HepG2 (cell line): Measurements from ENCODE around the gene GRID1. TPM values are rescaled to one million over a fixed set of nuclear protein-coding genes. Genes with fewer than 3 reads are reported as not detected.

Experiments
- CEBPB ChIP-seq: IDR thresholded peaks from 2 replicates; pipeline ENCODE4 v1.6.1; 2011; ENCODE audit warnings: low read depth, low read length, improper control_type of control experiment, borderline replicate concordance
- E2F1 ChIP-seq: sonication (generic); formaldehyde crosslinking; IDR thresholded peaks from 2 replicates; pipeline ENCODE4 v1.5.0; 2020; ENCODE audit warnings: missing genetic modification reagents
- ELF3 ChIP-seq: IDR thresholded peaks from 2 replicates; pipeline ENCODE4 v1.6.1; 2016; ENCODE audit warnings: missing genetic modification reagents, missing compliant biosample characterization
- HNF1B ChIP-seq: sonication (generic); formaldehyde crosslinking; IDR thresholded peaks from 2 replicates; pipeline ENCODE4 v1.5.1; 2020; ENCODE audit warnings: mild to moderate bottlenecking, moderate library complexity, missing genetic modification reagents
- KLF12 ChIP-seq: sonication (generic); formaldehyde crosslinking; IDR thresholded peaks from 2 replicates; pipeline ENCODE4 v1.4.0; 2020; ENCODE audit warnings: missing genetic modification reagents, borderline replicate concordance
- REXO4 ChIP-seq: sonication (generic); formaldehyde crosslinking; IDR thresholded peaks from 2 replicates; pipeline ENCODE4 v1.8.0; 2022; ENCODE audit warnings: missing genetic modification reagents, mild to moderate bottlenecking, borderline replicate concordance
- RNF219 ChIP-seq: sonication (generic); formaldehyde crosslinking; IDR thresholded peaks from 2 replicates; pipeline ENCODE4 v1.5.0; 2020; ENCODE audit warnings: mild to moderate bottlenecking, missing genetic modification reagents
- SP2 ChIP-seq: sonication (generic); formaldehyde crosslinking; IDR thresholded peaks from 2 replicates; pipeline ENCODE4 v1.5.1; 2020; ENCODE audit warnings: mild to moderate bottlenecking, missing genetic modification reagents
- ZNF205 ChIP-seq: IDR thresholded peaks from 2 replicates; pipeline ENCODE4 v1.6.1; 2018; ENCODE audit warnings: missing biosample characterization, missing genetic modification reagents
- ZNF616 ChIP-seq: sonication (generic); formaldehyde crosslinking; IDR thresholded peaks from 2 replicates; pipeline ENCODE4 v1.5.0; 2020; ENCODE audit warnings: low read depth, mild to moderate bottlenecking, missing genetic modification reagents
- polyA plus RNA-seq, 8 experiments: library from polyadenylated mRNA; depleted of rRNA in 3 of 8; stranded (reverse) in 7 of 8; unstranded in 1 of 8; fragments of >200 nt; fragmentation: Illumina TruSeq in 4 of 8; extraction: Trizol in 4 of 8; gene quantifications; 2 replicates each; pipeline versions ENCODE4 v1.2.1 to v1.2.3, GENCODE V29; 2011 to 2016; ENCODE audit warnings: low read depth in 4 of 8, missing spikeins in 1 of 8, mixed read lengths in 1 of 8; ENCODE audit not compliant: insufficient read depth in 1 of 8
- total RNA-seq, 5 experiments: library from RNA; depleted of rRNA; stranded (reverse); fragments of >200 nt; fragmentation: Illumina TruSeq; extraction: Trizol; gene quantifications; 2 replicates each; pipeline ENCODE4 v1.2.3, GENCODE V29; 2016; ENCODE audit warnings: low read depth in 1 of 5

Gene GRID1
- total and polyA plus RNA-seq, 2 of the 13 experiments (the other 11 are each of a cell fraction or from before 2014, with no cell fraction given), result 0.05 TPM; not detected in 1

- TF ChIP-seq E2F1 (CRISPR knock-in tag) (no peak), ELF3 (CRISPR knock-in tag) (no peak), ZNF616 (CRISPR knock-in tag) (no peak), REXO4 (no peak), HNF1B (CRISPR knock-in tag) (no peak), KLF12 (CRISPR knock-in tag) (no peak), RNF219 (CRISPR knock-in tag) (no peak), ZNF205 (CRISPR knock-in tag) (no peak), SP2 (CRISPR knock-in tag) (no peak), CEBPB (no peak)
Measured at GRCh38 chr10:86071145-86071544, 295.4 kb downstream of the GRID1 start (continued).
